Caco-2 (cell line): ENCODE results near the gene NARF. TPM values are rescaled to one million over a fixed set of nuclear protein-coding genes. Genes with fewer than 3 reads are reported as not detected.
A peak's percentile ranks its signal among the peaks of the same experiment; 100 is the strongest.

ENCODE experiments used
- BruUV-seq: library from RNA; stranded (reverse); fragments of 400-500 nt; replicated peaks from 2 replicates; lab custom pipeline; 2021; lab: Mats Ljungman, UMichigan
- CTCF ChIA-PET: fragments of 300-600 bp; sonication (Branson Sonifier 250); formaldehyde crosslinking; loops from one replicate; lab custom pipeline; 2022; ENCODE audit warnings: antibody characterized with exemption; lab: Charles Lee
- POLR2A ChIA-PET: fragments of 300-600 bp; sonication (Branson Sonifier 250); formaldehyde crosslinking; loops from one replicate; lab custom pipeline; 2022; ENCODE audit warnings: antibody characterized with exemption; lab: Charles Lee
- DNase-seq, 2 experiments: peaks; one replicate each; pipeline versions ENCODE4 v3.0.0 to v3.0.0-alpha.2; 2020 to 2022
- H3K27me3 ChIP-seq: replicated peaks from 2 replicates; pipeline ENCODE4 v1.6.0; 2011; ENCODE audit warnings: low read length; ENCODE audit not compliant: control insufficient read depth, insufficient read depth
- H3K36me3 ChIP-seq: 2 replicates; pipeline ENCODE4 v1.5.1; 2011; ENCODE audit warnings: low read length; ENCODE audit not compliant: control insufficient read depth, insufficient read depth
- H3K4me1 ChIP-seq: fragments of 250-450 bp; sonication (Bioruptor Pico); 2 replicates; pipeline ENCODE4 v1.5.1; 2020; ENCODE audit warnings: mild to moderate bottlenecking
- H3K4me3 ChIP-seq: 2 replicates; pipeline ENCODE4 v1.5.1; 2011; ENCODE audit warnings: low read depth, mild to moderate bottlenecking, control low read depth, low read length
- H3K9me3 ChIP-seq: fragments of 250-450 bp; sonication (Bioruptor Pico); 2 replicates; pipeline ENCODE4 v1.5.1; 2020; ENCODE audit warnings: mild to moderate bottlenecking, moderate library complexity
- H3K27ac Mint-ChIP-seq: one replicate; pipeline ENCODE4 v1.8.0; 2022; ENCODE audit warnings: mixed read lengths; ENCODE audit not compliant: unreplicated experiment
- H3K27me3 Mint-ChIP-seq: one replicate; pipeline ENCODE4 v1.8.0; 2022; ENCODE audit warnings: mixed read lengths; ENCODE audit not compliant: insufficient read depth, unreplicated experiment
- H3K36me3 Mint-ChIP-seq: one replicate; pipeline ENCODE4 v1.8.0; 2022; ENCODE audit warnings: mild to moderate bottlenecking, mixed read lengths; ENCODE audit not compliant: insufficient read depth, unreplicated experiment
- H3K4me1 Mint-ChIP-seq: one replicate; pipeline ENCODE4 v1.8.0; 2022; ENCODE audit warnings: low read depth, mixed read lengths; ENCODE audit not compliant: unreplicated experiment
- H3K4me3 Mint-ChIP-seq: one replicate; pipeline ENCODE4 v1.8.0; 2022; ENCODE audit warnings: mild to moderate bottlenecking, moderate library complexity, mixed read lengths; ENCODE audit not compliant: unreplicated experiment
- H3K9me3 Mint-ChIP-seq: one replicate; pipeline ENCODE4 v1.8.0; 2022; ENCODE audit warnings: mixed read lengths; ENCODE audit not compliant: unreplicated experiment
- CTCF ChIP-seq, 2 experiments: fragments of 200-600 bp in 1 of 2; IDR thresholded peaks; 1 replicate in 1 of 2; 2 replicates in 1 of 2; pipeline versions ENCODE4 v1.5.1 to v1.8.0; 2011 to 2022; ENCODE audit warnings: antibody characterized with exemption in 1 of 2, control low read depth in 1 of 2, inconsistent platforms in 1 of 2, low read depth in 1 of 2, low read length in 1 of 2, mild to moderate bottlenecking in 1 of 2, moderate library complexity in 1 of 2; ENCODE audit not compliant: insufficient read depth in 1 of 2, severe bottlenecking in 1 of 2, unreplicated experiment in 1 of 2
- intact Hi-C: fragments of 100-400 bp; cut with micrococcal nuclease; formaldehyde crosslinking; loops from one replicate; pipeline ENCODE4 v1.10.0; 2022; ENCODE audit not compliant: unreplicated experiment
- total RNA-seq: library from RNA; stranded (reverse); gene quantifications from 2 replicates; pipeline ENCODE4 v1.2.3, GENCODE V29; 2022

Gene NARF
- total RNA-seq, 1 experiment from 2014 or later: 62.1 TPM

- DNase-seq: no peak
- Histone ChIP-seq H3K9me3 (no peaks in the 10 kb centered on the region), H3K36me3 (peaks cover 1% of the 10 kb centered on the region; the same call in 1 of the 2 replicates), H3K27me3 (no peaks in the 10 kb centered on the region), H3K4me1 (peaks cover 14% of the 10 kb centered on the region), H3K4me3 (no peak overlapping the region)
- no peak overlapping the region for H3K4me3 Mint-ChIP-seq
- ChIA-PET POLR2A (no interaction called here), CTCF (no interaction called here)
- no peaks in the 10 kb centered on the region for H3K4me1 Mint-ChIP-seq
- H3K9me3 Mint-ChIP-seq: no peaks in the 10 kb centered on the region
- peaks cover 33% of the 10 kb centered on the region for H3K36me3 Mint-ChIP-seq
- H3K27ac Mint-ChIP-seq: no peak overlapping the region
- no TSS peak for BruUV-seq
- no peak for TF ChIP-seq CTCF (IDR thresholded peaks at IDR 0.05; ENCODE audit: insufficient read depth in 1 of 2, low read depth in 1 of 2, low read length in 1 of 2, severe bottlenecking in 1 of 2, unreplicated experiment in 1 of 2)
- H3K27me3 Mint-ChIP-seq: no peaks in the 10 kb centered on the region
- intact Hi-C loops: no loop called here
These were observed 11.9 kb upstream of the NARF start for GRCh38 chr17:82446649-82447048.

GRCh38 chr17:82447876-82448275 lies 10.7 kb upstream of the NARF start:
- ChIA-PET CTCF (no interaction called here), POLR2A (no interaction called here)
- peaks cover 23% of the 10 kb centered on the region for H3K36me3 Mint-ChIP-seq
- no peak for DNase-seq
- Histone ChIP-seq H3K27me3 (no peaks in the 10 kb centered on the region), H3K9me3 (no peaks in the 10 kb centered on the region), H3K4me3 (no peak overlapping the region), H3K4me1 (peaks cover 15% of the 10 kb centered on the region), H3K36me3 (no peaks in the 10 kb centered on the region)
- BruUV-seq: no TSS peak
- no peak overlapping the region for H3K4me3 Mint-ChIP-seq
- no peak for TF ChIP-seq CTCF (IDR thresholded peaks at IDR 0.05; ENCODE audit: insufficient read depth in 1 of 2, low read depth in 1 of 2, low read length in 1 of 2, severe bottlenecking in 1 of 2, unreplicated experiment in 1 of 2)
- no peaks in the 10 kb centered on the region for H3K9me3 Mint-ChIP-seq
- H3K4me1 Mint-ChIP-seq: no peaks in the 10 kb centered on the region
- H3K27ac Mint-ChIP-seq: no peak overlapping the region
- H3K27me3 Mint-ChIP-seq: no peaks in the 10 kb centered on the region
- intact Hi-C loops: no loop called here

GRCh38 chr17:82449131-82449882 lies 9.2 kb upstream of the NARF start:
- peak overlapping the region; percentile 83 for H3K4me3 Mint-ChIP-seq
- H3K27ac Mint-ChIP-seq: peak overlapping the region; percentile 89
- peaks cover 6% of the 10 kb centered on the region for H3K9me3 Mint-ChIP-seq
- no peak for DNase-seq
- peak in 1 of 2 experiments; percentile 3 for TF ChIP-seq CTCF (IDR thresholded peaks at IDR 0.05; ENCODE audit: insufficient read depth in 1 of 2, low read depth in 1 of 2, low read length in 1 of 2, severe bottlenecking in 1 of 2, unreplicated experiment in 1 of 2)
- ChIA-PET POLR2A (no interaction called here), CTCF (no interaction called here)
- H3K36me3 ChIP-seq: no peaks in the 10 kb centered on the region
- peaks cover 15% of the 10 kb centered on the region for H3K4me1 ChIP-seq
- H3K4me1 Mint-ChIP-seq: no peaks in the 10 kb centered on the region
- no peaks in the 10 kb centered on the region for H3K9me3 ChIP-seq
- H3K27me3 Mint-ChIP-seq: no peaks in the 10 kb centered on the region
- H3K36me3 Mint-ChIP-seq: peaks cover 21% of the 10 kb centered on the region
- H3K4me3 ChIP-seq: peak overlapping the region; percentile 85
- intact Hi-C loops: no loop called here
- H3K27me3 ChIP-seq: no peaks in the 10 kb centered on the region
- no TSS peak for BruUV-seq
